CD4-positive, CD25-positive, alpha-beta regulatory T cell (primary cell): ENCODE data around the gene TTC19. TPM values are rescaled to one million over a fixed set of nuclear protein-coding genes. Genes with fewer than 3 reads are reported as not detected.

Experiments
- ATAC-seq, 2 donors: fragments of 150-1000 bp; cut with Tn5 transposase; one replicate each; pipeline ENCODE4 v1.10.0; 2021; ENCODE audit warnings: low read depth in 2 of 2, moderate number of reproducible peaks in 2 of 2, moderate library complexity in 1 of 2
- DNase-seq, 3 donors: peaks; one replicate each; pipeline versions ENCODE4 v3.0.0 to v3.0.0-alpha.2; 2012 to 2022; ENCODE audit warnings: mixed read lengths in 1 of 3
- H3K27ac ChIP-seq: one replicate; pipeline ENCODE4 v1.7.0; 2013; ENCODE audit warnings: mild to moderate bottlenecking, low read length; ENCODE audit not compliant: insufficient read depth, poor library complexity, severe bottlenecking
- H3K27me3 ChIP-seq: one replicate; pipeline ENCODE4 v1.7.0; 2013; ENCODE audit warnings: low read length; ENCODE audit not compliant: control insufficient read depth, insufficient read depth
- H3K36me3 ChIP-seq: one replicate; pipeline ENCODE4 v1.7.0; 2013; ENCODE audit warnings: mild to moderate bottlenecking, low read length, moderate library complexity; ENCODE audit not compliant: control insufficient read depth, insufficient read depth
- H3K4me1 ChIP-seq: 2 replicates; pipeline ENCODE4 v1.7.0; 2013; ENCODE audit warnings: mild to moderate bottlenecking, low read length; ENCODE audit not compliant: insufficient read depth, control insufficient read depth, poor library complexity, severe bottlenecking
- H3K4me3 ChIP-seq: one replicate; pipeline ENCODE4 v1.7.0; 2013; ENCODE audit warnings: low read depth, mild to moderate bottlenecking, low read length, moderate library complexity
- H3K9me3 ChIP-seq, 2 experiments: 1 replicate in 1 of 2; 2 replicates in 1 of 2; pipeline ENCODE4 v1.7.0; 2013; ENCODE audit warnings: low read length in 2 of 2, mild to moderate bottlenecking in 1 of 2, moderate library complexity in 1 of 2; ENCODE audit not compliant: control insufficient read depth in 2 of 2
- H3K27ac Mint-ChIP-seq, 3 donors: one replicate each; pipeline ENCODE4 v1.8.0; 2020 to 2022; ENCODE audit warnings: mild to moderate bottlenecking in 3 of 3, mixed read lengths in 3 of 3, moderate library complexity in 2 of 3
- H3K27me3 Mint-ChIP-seq: one replicate; pipeline ENCODE4 v1.8.0; 2022; ENCODE audit warnings: mild to moderate bottlenecking, mixed read lengths
- H3K36me3 Mint-ChIP-seq: one replicate; pipeline ENCODE4 v1.8.0; 2020; ENCODE audit warnings: mixed read lengths
- H3K4me1 Mint-ChIP-seq, 4 donors: one replicate each; pipeline ENCODE4 v1.8.0; 2020 to 2022; ENCODE audit warnings: mixed read lengths in 4 of 4, mild to moderate bottlenecking in 1 of 4
- H3K4me3 Mint-ChIP-seq, 4 donors: one replicate each; pipeline ENCODE4 v1.8.0; 2020 to 2022; ENCODE audit warnings: mild to moderate bottlenecking in 4 of 4, mixed read lengths in 4 of 4, moderate library complexity in 3 of 4
- H3K9me3 Mint-ChIP-seq, 7 donors: one replicate each; pipeline ENCODE4 v1.8.0; 2020 to 2022; ENCODE audit warnings: mixed read lengths in 7 of 7, mild to moderate bottlenecking in 3 of 7, moderate library complexity in 2 of 7
- polyA plus RNA-seq, 4 donors: library from polyadenylated mRNA; unstranded; fragments of 300-500 nt; fragmentation: Illumina TruSeq; gene quantifications; one replicate each; pipeline ENCODE4 v1.2.3, GENCODE V29; 2021
- total RNA-seq: library from RNA; stranded (reverse); gene quantifications from one replicate; pipeline ENCODE4 v1.2.3, GENCODE V29; 2022

Gene TTC19
- total and polyA plus RNA-seq, 5 donors from 2014 or later, result 28.7 to 44.3 (median 29.2) TPM

DNA sequence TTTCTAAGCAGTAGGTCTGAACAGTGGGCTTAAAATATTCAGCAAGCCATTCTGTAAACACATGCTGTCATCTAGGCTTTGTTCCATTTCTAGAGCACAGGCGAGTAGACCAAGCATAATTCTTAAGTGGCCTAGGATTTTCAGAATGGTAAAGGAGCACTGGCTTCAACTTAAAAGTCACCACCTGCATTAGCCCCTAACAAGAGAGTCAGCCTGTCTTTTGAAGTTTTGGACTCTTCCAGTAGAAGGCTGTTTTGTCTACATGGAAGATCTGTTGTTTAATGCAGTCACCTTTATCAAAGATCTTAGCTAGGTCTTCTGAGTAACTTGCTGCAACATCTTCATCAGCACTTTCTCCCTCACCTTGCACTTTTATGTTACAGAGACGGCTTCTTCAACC, 36.6 kb downstream of the TTC19 start:
- Mint-ChIP-seq H3K9me3 (no peaks in the 10 kb centered on the region), H3K27ac (peak overlapping the region in 2 of 3 donors; percentile 23 to 57), H3K4me3 (no peak overlapping the region), H3K36me3 (peaks cover 55% of the 10 kb centered on the region), H3K4me1 (peaks cover 4 to 18% (median 13%) of the 10 kb centered on the region in 4 donors), H3K27me3 (no peaks in the 10 kb centered on the region)
- no peak for ATAC-seq
- DNase-seq, result no peak
- Histone ChIP-seq H3K27me3 (no peaks in the 10 kb centered on the region), H3K9me3 (no peaks in the 10 kb centered on the region), H3K27ac (no peak overlapping the region), H3K4me3 (no peak overlapping the region), H3K4me1 (no peaks in the 10 kb centered on the region), H3K36me3 (peaks cover 95% of the 10 kb centered on the region)

DNA sequence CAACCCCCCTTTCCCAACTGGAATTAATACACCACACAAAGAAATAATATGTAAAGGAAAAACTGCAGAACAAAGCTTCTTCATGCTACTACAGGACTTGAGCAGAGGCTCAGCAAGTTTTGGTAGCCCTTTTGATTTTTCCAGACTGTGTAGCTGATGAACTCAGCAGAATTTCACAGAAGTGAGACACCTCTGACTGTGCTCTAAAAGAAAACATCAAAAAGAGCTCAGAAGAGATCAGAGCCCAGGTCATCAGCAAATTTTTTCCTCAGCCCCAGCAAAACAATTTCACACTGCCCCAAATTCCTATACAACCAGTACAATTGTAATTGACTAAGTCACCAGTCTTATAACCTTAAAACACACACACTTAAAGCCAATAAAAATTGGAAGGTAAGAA, 38.0 kb downstream of the TTC19 start:
- Histone ChIP-seq H3K4me3 (no peak overlapping the region), H3K36me3 (peaks cover 91% of the 10 kb centered on the region), H3K27ac (no peak overlapping the region), H3K4me1 (no peaks in the 10 kb centered on the region), H3K27me3 (no peaks in the 10 kb centered on the region), H3K9me3 (no peaks in the 10 kb centered on the region)
- Mint-ChIP-seq H3K36me3 (peaks cover 48% of the 10 kb centered on the region), H3K27ac (peak overlapping the region; percentile 63 to 70 (median 65)), H3K4me3 (no peak overlapping the region), H3K27me3 (no peaks in the 10 kb centered on the region), H3K4me1 (peaks cover 7 to 18% (median 13%) of the 10 kb centered on the region in 4 donors), H3K9me3 (no peaks in the 10 kb centered on the region)
- DNase-seq, result no peak
- no peak for ATAC-seq

DNA sequence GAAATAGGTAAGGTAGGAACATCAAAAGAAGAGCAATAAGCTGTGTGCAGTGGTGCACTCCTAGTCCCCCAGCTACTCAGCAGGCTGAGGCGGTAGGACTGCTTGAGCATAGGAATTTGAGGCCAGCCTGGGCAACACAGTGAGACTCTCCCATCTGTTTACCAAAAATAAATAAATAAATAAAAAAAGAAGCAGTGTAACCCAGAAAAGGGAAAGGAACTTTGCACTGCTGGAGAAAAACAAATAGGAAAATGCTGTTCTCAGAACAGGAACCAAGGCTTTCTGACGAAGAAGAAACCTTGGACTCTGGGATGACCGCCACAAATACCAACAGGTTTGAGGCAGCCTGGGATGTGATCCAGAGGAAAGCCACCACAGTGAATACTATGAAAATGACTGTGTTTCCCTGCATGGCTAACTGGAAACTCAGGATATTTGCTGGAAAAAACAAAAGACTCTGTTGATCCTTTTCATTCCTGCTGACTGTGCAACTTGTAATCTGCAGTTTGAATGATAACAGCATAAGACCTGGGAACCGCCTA, 41.2 kb downstream of the TTC19 start:
- no peaks in the 10 kb centered on the region for H3K9me3 ChIP-seq
- no peak overlapping the region for H3K4me3 Mint-ChIP-seq
- H3K4me1 Mint-ChIP-seq, result peaks cover 8 to 13% (median 10%) of the 10 kb centered on the region in 4 donors
- peaks cover 43% of the 10 kb centered on the region for H3K36me3 Mint-ChIP-seq
- no peaks in the 10 kb centered on the region for H3K9me3 Mint-ChIP-seq
- peaks cover 87% of the 10 kb centered on the region for H3K36me3 ChIP-seq
- H3K27ac ChIP-seq, result no peak overlapping the region
- no peaks in the 10 kb centered on the region for H3K27me3 ChIP-seq
- H3K27ac Mint-ChIP-seq, result no peak overlapping the region
- DNase-seq (no peak), ATAC-seq (no peak)
- no peak overlapping the region for H3K4me3 ChIP-seq
- no peaks in the 10 kb centered on the region for H3K4me1 ChIP-seq
- no peaks in the 10 kb centered on the region for H3K27me3 Mint-ChIP-seq

DNA sequence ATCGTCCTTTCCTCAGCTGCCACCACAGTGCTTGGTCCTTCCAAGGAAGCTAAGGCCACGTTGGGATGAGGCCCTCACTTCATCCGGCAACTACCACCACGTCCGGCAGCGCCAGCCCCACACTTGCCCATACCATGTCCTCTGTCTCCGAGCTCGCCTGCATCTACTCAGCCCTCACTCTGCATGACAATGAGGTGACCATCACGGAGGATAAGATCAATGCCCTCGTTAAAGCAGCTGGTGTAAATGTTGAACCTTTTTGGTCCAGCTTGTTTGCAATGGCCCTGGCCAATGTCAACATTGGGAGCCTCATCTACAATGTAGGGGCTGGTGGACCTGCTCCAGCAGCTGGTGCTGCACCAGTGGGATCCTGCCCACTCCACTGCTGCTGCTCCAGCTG, 44.9 kb downstream of the TTC19 start:
- H3K9me3 Mint-ChIP-seq, result no peaks in the 10 kb centered on the region
- Histone ChIP-seq H3K36me3 (peaks cover 88% of the 10 kb centered on the region), H3K27me3 (no peaks in the 10 kb centered on the region), H3K9me3 (no peaks in the 10 kb centered on the region), H3K27ac (no peak overlapping the region), H3K4me1 (no peaks in the 10 kb centered on the region), H3K4me3 (no peak overlapping the region)
- DNase-seq (no peak), ATAC-seq (no peak)
- H3K27ac Mint-ChIP-seq, result peak overlapping the region in 1 of 3 donors; percentile 13
- no peak overlapping the region for H3K4me3 Mint-ChIP-seq
- H3K36me3 Mint-ChIP-seq, result peaks cover 35% of the 10 kb centered on the region
- H3K27me3 Mint-ChIP-seq, result no peaks in the 10 kb centered on the region
- peaks cover 0 to 11% (median 6%) of the 10 kb centered on the region in 4 donors for H3K4me1 Mint-ChIP-seq

DNA sequence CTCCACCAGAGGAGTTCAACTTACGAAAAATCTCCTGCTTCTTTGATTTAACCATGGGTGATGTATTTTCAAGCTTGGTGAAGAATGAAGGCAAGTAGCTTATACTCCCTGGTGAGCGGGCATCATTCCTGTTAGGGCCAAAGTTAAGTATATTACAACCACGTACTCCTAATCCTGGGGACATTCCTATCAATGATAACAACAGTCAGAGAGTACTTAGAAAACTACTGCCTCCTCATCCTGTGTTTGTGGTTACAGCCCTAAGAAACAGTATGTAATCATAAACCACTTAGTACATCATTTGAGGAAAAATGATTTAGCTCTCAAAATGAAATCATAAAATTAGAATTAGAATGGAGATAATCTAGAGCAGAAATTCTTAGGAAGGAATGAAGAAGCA, 47.3 kb downstream of the TTC19 start:
- H3K9me3 Mint-ChIP-seq, result no peaks in the 10 kb centered on the region
- no peak overlapping the region for H3K4me3 ChIP-seq
- peak overlapping the region in 2 of 3 donors; percentile 11 to 58 for H3K27ac Mint-ChIP-seq
- no peak overlapping the region for H3K4me3 Mint-ChIP-seq
- H3K27me3 Mint-ChIP-seq, result no peaks in the 10 kb centered on the region
- DNase-seq (no peak), ATAC-seq (no peak)
- H3K4me1 Mint-ChIP-seq, result peaks cover 0 to 11% (median 9%) of the 10 kb centered on the region in 4 donors
- H3K36me3 ChIP-seq, result peaks cover 74% of the 10 kb centered on the region
- no peaks in the 10 kb centered on the region for H3K4me1 ChIP-seq
- H3K36me3 Mint-ChIP-seq, result peaks cover 40% of the 10 kb centered on the region
- no peak overlapping the region for H3K27ac ChIP-seq
- no peaks in the 10 kb centered on the region for H3K9me3 ChIP-seq
- H3K27me3 ChIP-seq, result no peaks in the 10 kb centered on the region

DNA sequence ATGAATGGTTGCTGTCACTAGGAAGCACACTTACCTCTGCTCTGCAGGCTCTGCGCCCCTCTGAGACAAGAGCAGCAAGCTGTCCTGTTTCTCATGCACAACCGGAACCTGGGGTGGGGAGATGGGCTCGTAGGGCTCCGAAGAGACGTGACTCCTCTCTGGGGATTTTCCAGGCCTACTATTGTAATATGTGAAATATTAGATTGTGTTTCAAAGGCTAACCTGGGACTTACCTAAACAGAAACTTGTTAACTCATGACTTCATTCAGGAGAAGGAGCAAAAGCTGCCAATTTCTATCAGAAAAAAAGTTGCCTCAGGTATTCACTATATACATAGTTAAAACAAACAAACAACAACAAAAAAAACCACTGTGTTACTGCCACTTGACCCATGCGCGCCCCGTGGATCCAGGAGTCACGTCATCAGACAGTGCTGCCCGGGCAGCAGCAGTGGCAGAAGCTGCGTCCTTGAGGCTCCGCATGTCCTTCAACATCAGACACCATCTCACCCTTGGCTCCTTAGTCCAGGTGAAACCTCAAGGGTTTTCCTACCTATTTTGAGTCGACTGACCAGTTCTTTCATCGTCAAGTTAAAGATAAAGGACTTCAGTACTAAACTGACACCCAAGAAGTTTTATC, 49.3 kb downstream of the TTC19 start:
- Histone ChIP-seq H3K27ac (no peak overlapping the region), H3K36me3 (peaks cover 71% of the 10 kb centered on the region), H3K4me1 (no peaks in the 10 kb centered on the region), H3K9me3 (no peaks in the 10 kb centered on the region), H3K4me3 (no peak overlapping the region), H3K27me3 (no peaks in the 10 kb centered on the region)
- DNase-seq (no peak), ATAC-seq (no peak)
- no peaks in the 10 kb centered on the region for H3K27me3 Mint-ChIP-seq
- H3K27ac Mint-ChIP-seq, result no peak overlapping the region
- H3K36me3 Mint-ChIP-seq, result peaks cover 51% of the 10 kb centered on the region
- H3K4me1 Mint-ChIP-seq, result peaks cover 5 to 20% (median 15%) of the 10 kb centered on the region in 4 donors
- H3K9me3 Mint-ChIP-seq, result no peaks in the 10 kb centered on the region
- H3K4me3 Mint-ChIP-seq, result no peak overlapping the region

DNA sequence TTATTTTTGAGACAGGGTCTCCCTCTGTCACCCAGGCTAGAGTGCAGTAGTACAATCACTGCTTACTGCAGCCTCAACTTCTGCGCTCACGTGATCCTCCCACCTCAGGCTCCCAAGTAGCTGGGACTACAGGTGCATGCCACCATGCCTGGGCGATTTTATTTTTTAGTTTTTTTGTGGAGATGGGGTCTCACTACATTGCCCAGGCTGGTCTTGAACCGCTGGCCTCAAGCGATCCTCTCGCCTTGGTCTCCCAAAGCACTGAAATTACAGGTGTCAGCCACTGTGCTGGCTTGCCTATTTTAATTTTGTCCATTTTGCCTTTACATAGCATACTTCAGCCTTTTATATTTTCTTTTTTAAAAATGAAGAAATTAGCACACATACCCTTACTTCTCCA, 51.2 kb downstream of the TTC19 start:
- Histone ChIP-seq H3K4me3 (no peak overlapping the region), H3K4me1 (no peaks in the 10 kb centered on the region), H3K36me3 (peaks cover 74% of the 10 kb centered on the region), H3K27me3 (no peaks in the 10 kb centered on the region), H3K27ac (no peak overlapping the region), H3K9me3 (no peaks in the 10 kb centered on the region)
- H3K4me1 Mint-ChIP-seq, result peaks cover 5 to 29% (median 24%) of the 10 kb centered on the region in 4 donors
- peaks cover 0 to 2% (median 0%) of the 10 kb centered on the region in 7 donors for H3K9me3 Mint-ChIP-seq
- no peak for DNase-seq
- H3K27ac Mint-ChIP-seq, result peak overlapping the region in 1 of 3 donors; percentile 82
- no peaks in the 10 kb centered on the region for H3K27me3 Mint-ChIP-seq
- H3K4me3 Mint-ChIP-seq, result no peak overlapping the region
- H3K36me3 Mint-ChIP-seq, result peaks cover 56% of the 10 kb centered on the region
- no peak for ATAC-seq

DNA sequence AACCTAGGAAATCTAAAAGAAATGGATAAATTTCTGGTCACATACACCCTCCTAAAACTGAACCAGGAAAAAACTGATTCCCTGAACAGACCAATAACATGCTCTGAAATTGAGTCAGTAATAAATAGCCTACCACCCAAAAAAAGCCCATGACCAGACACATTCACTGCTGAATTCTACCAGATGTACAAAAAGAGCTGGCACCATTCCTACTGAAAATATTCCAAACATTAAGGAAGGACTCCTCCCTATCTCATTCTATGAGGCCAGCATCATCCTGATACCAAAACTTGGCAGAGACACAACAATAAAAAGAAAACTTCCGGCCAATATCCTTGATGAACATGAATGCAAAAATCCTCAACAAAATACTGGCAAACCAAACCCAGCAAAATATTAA, 52.9 kb downstream of the TTC19 start:
- Mint-ChIP-seq H3K27ac (peak overlapping the region; percentile 12 to 88 (median 80)), H3K9me3 (peaks cover 0 to 2% (median 0%) of the 10 kb centered on the region in 7 donors), H3K4me1 (peaks cover 5 to 29% (median 24%) of the 10 kb centered on the region in 4 donors), H3K36me3 (peaks cover 57% of the 10 kb centered on the region), H3K4me3 (no peak overlapping the region), H3K27me3 (no peaks in the 10 kb centered on the region)
- DNase-seq (no peak), ATAC-seq (no peak)
- no peaks in the 10 kb centered on the region for H3K4me1 ChIP-seq
- no peaks in the 10 kb centered on the region for H3K9me3 ChIP-seq
- no peak overlapping the region for H3K4me3 ChIP-seq
- peaks cover 73% of the 10 kb centered on the region for H3K36me3 ChIP-seq
- H3K27ac ChIP-seq, result no peak overlapping the region
- H3K27me3 ChIP-seq, result no peaks in the 10 kb centered on the region
